Astrocyte (in vitro differentiated cells and primary cell): ENCODE measurements around the gene ATXN10. TPM values are rescaled to one million over a fixed set of nuclear protein-coding genes. Genes with fewer than 3 reads are reported as not detected.

Experiments
- DNase-seq: peaks from one replicate; pipeline ENCODE4 v3.0.0-alpha.2; 2010; ENCODE audit warnings: low read depth
- FAIRE-seq: peaks from 2 replicates; lab custom pipeline; 2011; peaks lifted over from hg19 to GRCh38; lab: Jason Lieb, UNC
- H2AFZ ChIP-seq: 2 replicates; pipeline ENCODE4 v1.6.0; 2012; ENCODE audit warnings: low read depth, low read length, inconsistent platforms
- H3K27ac ChIP-seq: 2 replicates; pipeline ENCODE4 v1.5.1; 2011; ENCODE audit warnings: low read depth, low read length, inconsistent platforms
- H3K27me3 ChIP-seq: 2 replicates; pipeline ENCODE4 v1.6.0; 2011; ENCODE audit warnings: low read length, inconsistent platforms; ENCODE audit not compliant: insufficient read depth
- H3K36me3 ChIP-seq: 2 replicates; pipeline ENCODE4 v1.5.1; 2011; ENCODE audit warnings: low read length, inconsistent platforms; ENCODE audit not compliant: insufficient read depth
- H3K4me1 ChIP-seq: 2 replicates; pipeline ENCODE4 v1.5.1; 2011; ENCODE audit warnings: low read length, inconsistent platforms; ENCODE audit not compliant: insufficient read depth
- H3K4me2 ChIP-seq: 2 replicates; pipeline ENCODE4 v1.6.0; 2012; ENCODE audit warnings: low read length, inconsistent platforms
- H3K4me3 ChIP-seq: 2 replicates; pipeline ENCODE4 v1.5.1; 2011; ENCODE audit warnings: low read depth, mild to moderate bottlenecking, low read length, inconsistent platforms; ENCODE audit not compliant: insufficient read depth
- H3K79me2 ChIP-seq: 2 replicates; pipeline ENCODE4 v1.6.0; 2012; ENCODE audit warnings: mild to moderate bottlenecking, low read length, inconsistent platforms; ENCODE audit not compliant: insufficient read depth
- H3K9ac ChIP-seq: 2 replicates; pipeline ENCODE4 v1.6.0; 2012; ENCODE audit warnings: mild to moderate bottlenecking, low read length, inconsistent platforms
- H3K9me3 ChIP-seq: 2 replicates; pipeline ENCODE4 v1.5.1; 2012; ENCODE audit warnings: low read depth, mild to moderate bottlenecking, low read length, inconsistent platforms; ENCODE audit not compliant: insufficient read depth
- H4K20me1 ChIP-seq: 2 replicates; pipeline ENCODE4 v1.6.0; 2012; ENCODE audit warnings: low read length, inconsistent platforms; ENCODE audit not compliant: insufficient read depth
- H3K27ac Mint-ChIP-seq: one replicate; pipeline ENCODE4 v1.8.0; 2021; ENCODE audit warnings: mild to moderate bottlenecking, mixed read lengths; ENCODE audit not compliant: unreplicated experiment
- H3K27me3 Mint-ChIP-seq: one replicate; pipeline ENCODE4 v1.8.0; 2021; ENCODE audit warnings: low read depth, mixed read lengths; ENCODE audit not compliant: unreplicated experiment
- H3K36me3 Mint-ChIP-seq: one replicate; pipeline ENCODE4 v1.8.0; 2021; ENCODE audit warnings: low read depth, mixed read lengths; ENCODE audit not compliant: unreplicated experiment
- H3K4me1 Mint-ChIP-seq: one replicate; pipeline ENCODE4 v1.8.0; 2021; ENCODE audit warnings: low read depth, mixed read lengths; ENCODE audit not compliant: unreplicated experiment
- H3K4me3 Mint-ChIP-seq: one replicate; pipeline ENCODE4 v1.8.0; 2021; ENCODE audit warnings: mild to moderate bottlenecking, moderate library complexity, mixed read lengths; ENCODE audit not compliant: unreplicated experiment
- H3K9me3 Mint-ChIP-seq: one replicate; pipeline ENCODE4 v1.8.0; 2021; ENCODE audit warnings: mild to moderate bottlenecking, mixed read lengths; ENCODE audit not compliant: unreplicated experiment
- EZH2 ChIP-seq: IDR thresholded peaks from 2 replicates; pipeline ENCODE4 v1.6.1; 2012; ENCODE audit warnings: mild to moderate bottlenecking, low read length, inconsistent platforms; ENCODE audit not compliant: insufficient read depth
- total RNA-seq: library from RNA; stranded (reverse); gene quantifications from 2 replicates; pipeline ENCODE4 v1.2.1, GENCODE V29; 2021
- TF ChIP-seq, protein P1 (sequence below): IDR thresholded peaks from 2 replicates; pipeline ENCODE4 v1.5.1; 2011; ENCODE audit warnings: low read depth, mild to moderate bottlenecking, inconsistent platforms, low read length, moderate library complexity; ENCODE audit not compliant: insufficient read depth

The ATXN10 gene
- total RNA-seq, 1 donor from 2014 or later: 195 TPM

DNA sequence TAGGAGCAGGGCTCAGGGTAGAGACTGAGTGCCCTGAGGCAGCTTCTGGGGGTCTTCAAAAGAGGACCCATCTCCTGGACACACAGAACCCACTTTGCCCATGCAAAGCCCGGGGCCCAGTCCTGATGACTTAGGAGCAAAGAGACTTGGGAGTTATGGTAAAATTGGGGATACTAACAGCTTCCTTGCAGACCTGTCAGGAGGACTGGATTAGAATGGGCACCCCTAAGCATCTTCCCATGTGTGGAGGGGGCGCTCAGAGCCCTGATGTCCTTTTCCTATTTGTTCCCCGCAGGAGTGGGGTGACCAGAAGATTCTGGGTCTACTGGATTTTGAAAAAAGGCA is 205.4 kb downstream of the ATXN10 start:
- H3K9me3 Mint-ChIP-seq: peaks cover 5% of the 10 kb centered on the region
- Histone ChIP-seq H3K9me3 (no peaks in the 10 kb centered on the region), H3K36me3 (no peaks in the 10 kb centered on the region), H2AFZ (no peak overlapping the region), H3K9ac (no peak overlapping the region), H3K4me3 (no peak overlapping the region), H3K27ac (no peak overlapping the region), H3K4me1 (peaks cover 8% of the 10 kb centered on the region), H3K27me3 (peaks cover 40% of the 10 kb centered on the region), H4K20me1 (peaks cover 3% of the 10 kb centered on the region), H3K79me2 (no peaks in the 10 kb centered on the region), H3K4me2 (no peak overlapping the region)
- H3K4me1 Mint-ChIP-seq: no peaks in the 10 kb centered on the region
- no peak for TF ChIP-seq EZH2
- TF ChIP-seq, protein P1, sequence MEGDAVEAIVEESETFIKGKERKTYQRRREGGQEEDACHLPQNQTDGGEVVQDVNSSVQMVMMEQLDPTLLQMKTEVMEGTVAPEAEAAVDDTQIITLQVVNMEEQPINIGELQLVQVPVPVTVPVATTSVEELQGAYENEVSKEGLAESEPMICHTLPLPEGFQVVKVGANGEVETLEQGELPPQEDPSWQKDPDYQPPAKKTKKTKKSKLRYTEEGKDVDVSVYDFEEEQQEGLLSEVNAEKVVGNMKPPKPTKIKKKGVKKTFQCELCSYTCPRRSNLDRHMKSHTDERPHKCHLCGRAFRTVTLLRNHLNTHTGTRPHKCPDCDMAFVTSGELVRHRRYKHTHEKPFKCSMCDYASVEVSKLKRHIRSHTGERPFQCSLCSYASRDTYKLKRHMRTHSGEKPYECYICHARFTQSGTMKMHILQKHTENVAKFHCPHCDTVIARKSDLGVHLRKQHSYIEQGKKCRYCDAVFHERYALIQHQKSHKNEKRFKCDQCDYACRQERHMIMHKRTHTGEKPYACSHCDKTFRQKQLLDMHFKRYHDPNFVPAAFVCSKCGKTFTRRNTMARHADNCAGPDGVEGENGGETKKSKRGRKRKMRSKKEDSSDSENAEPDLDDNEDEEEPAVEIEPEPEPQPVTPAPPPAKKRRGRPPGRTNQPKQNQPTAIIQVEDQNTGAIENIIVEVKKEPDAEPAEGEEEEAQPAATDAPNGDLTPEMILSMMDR: no peak
- no peak overlapping the region for H3K4me3 Mint-ChIP-seq
- peaks cover 50% of the 10 kb centered on the region for H3K27me3 Mint-ChIP-seq
- DNase-seq (no peak), FAIRE-seq (no peak)
- H3K27ac Mint-ChIP-seq: no peak overlapping the region
- H3K36me3 Mint-ChIP-seq: peaks cover 3% of the 10 kb centered on the region

DNA sequence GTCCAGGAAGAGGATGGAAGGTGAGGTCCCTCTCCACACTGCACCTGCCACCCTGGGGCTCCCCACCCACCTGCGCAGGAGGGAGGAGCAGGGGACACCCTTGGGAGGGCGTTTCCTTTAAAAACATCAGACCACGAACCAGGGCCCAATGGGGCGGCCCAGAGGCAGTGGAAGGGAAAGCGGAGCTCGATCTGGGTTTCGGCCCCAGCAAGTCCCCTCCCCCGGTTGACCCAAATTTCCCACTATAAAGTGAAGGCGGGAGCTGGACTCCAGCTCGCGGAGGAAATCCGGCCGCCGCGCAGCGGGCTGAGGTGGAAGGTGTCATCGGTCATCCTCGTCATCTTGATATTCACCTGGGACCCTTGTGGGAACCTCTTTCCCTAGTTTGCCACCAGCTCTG is 206.0 kb downstream of the ATXN10 start:
- Mint-ChIP-seq H3K9me3 (peaks cover 5% of the 10 kb centered on the region), H3K27ac (peak overlapping the region; percentile 34), H3K4me1 (no peaks in the 10 kb centered on the region), H3K27me3 (peaks cover 56% of the 10 kb centered on the region), H3K4me3 (no peak overlapping the region), H3K36me3 (peaks cover 3% of the 10 kb centered on the region)
- Histone ChIP-seq H3K4me1 (peaks cover 8% of the 10 kb centered on the region), H3K79me2 (no peaks in the 10 kb centered on the region), H3K36me3 (no peaks in the 10 kb centered on the region), H3K4me3 (no peak overlapping the region), H3K27ac (no peak overlapping the region), H3K9me3 (no peaks in the 10 kb centered on the region), H4K20me1 (peaks cover 3% of the 10 kb centered on the region), H2AFZ (no peak overlapping the region), H3K4me2 (no peak overlapping the region), H3K9ac (no peak overlapping the region), H3K27me3 (peaks cover 44% of the 10 kb centered on the region)
- FAIRE-seq (no peak), DNase-seq (no peak)
- TF ChIP-seq EZH2: no peak
- TF ChIP-seq, protein P1: no peak

DNA sequence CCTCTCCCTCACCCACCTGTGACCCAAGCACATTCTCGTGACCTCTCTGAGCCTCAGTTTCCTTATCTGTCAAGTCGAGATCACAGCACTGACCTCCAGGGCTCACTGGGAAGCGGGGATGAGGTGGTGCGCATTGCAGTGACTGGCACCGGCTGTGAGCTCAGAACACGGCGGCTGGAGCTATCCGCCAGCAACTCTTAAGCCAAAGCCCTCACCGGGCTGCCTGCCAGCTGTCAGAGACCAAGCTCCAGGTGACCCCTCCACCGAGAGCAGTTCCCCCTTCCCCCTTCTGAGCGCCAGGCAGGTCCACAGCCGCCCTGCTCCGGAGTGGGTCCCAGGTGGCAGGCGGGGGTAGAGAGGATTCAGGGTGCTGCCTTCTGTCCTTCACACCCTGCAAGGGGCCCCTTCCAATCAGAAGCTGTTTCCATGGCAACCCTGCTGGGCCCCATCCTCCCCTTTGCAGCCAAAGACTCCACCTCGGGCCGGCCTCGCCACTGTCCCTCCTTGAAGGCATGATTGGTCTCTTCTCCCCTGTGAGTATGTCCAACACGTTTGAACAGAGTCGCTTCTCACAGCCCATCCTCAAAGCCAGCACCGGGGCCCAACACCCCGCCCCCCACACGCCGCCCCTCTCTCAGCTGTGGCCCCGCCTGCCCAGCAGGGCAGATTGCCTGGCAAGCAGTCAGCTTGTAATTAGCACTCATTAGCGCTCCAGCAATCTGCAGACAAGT is 206.6 kb downstream of the ATXN10 start:
- DNase-seq (no peak), FAIRE-seq (no peak)
- H4K20me1 ChIP-seq: peaks cover 3% of the 10 kb centered on the region
- H3K4me3 ChIP-seq: no peak overlapping the region
- Mint-ChIP-seq H3K27ac (peak overlapping the region; percentile 34), H3K4me3 (no peak overlapping the region), H3K36me3 (peaks cover 3% of the 10 kb centered on the region), H3K27me3 (peaks cover 57% of the 10 kb centered on the region), H3K9me3 (no peaks in the 10 kb centered on the region), H3K4me1 (no peaks in the 10 kb centered on the region)
- H3K9ac ChIP-seq: no peak overlapping the region
- peaks cover 45% of the 10 kb centered on the region for H3K27me3 ChIP-seq
- H2AFZ ChIP-seq: no peak overlapping the region
- peak; percentile 49 for TF ChIP-seq EZH2
- TF ChIP-seq, protein P1: no peak
- no peak overlapping the region for H3K4me2 ChIP-seq
- no peaks in the 10 kb centered on the region for H3K79me2 ChIP-seq
- no peaks in the 10 kb centered on the region for H3K9me3 ChIP-seq
- no peaks in the 10 kb centered on the region for H3K36me3 ChIP-seq
- H3K27ac ChIP-seq: no peak overlapping the region
- peaks cover 8% of the 10 kb centered on the region for H3K4me1 ChIP-seq
